ENCODE data around the gene C16orf89.

DNA sequence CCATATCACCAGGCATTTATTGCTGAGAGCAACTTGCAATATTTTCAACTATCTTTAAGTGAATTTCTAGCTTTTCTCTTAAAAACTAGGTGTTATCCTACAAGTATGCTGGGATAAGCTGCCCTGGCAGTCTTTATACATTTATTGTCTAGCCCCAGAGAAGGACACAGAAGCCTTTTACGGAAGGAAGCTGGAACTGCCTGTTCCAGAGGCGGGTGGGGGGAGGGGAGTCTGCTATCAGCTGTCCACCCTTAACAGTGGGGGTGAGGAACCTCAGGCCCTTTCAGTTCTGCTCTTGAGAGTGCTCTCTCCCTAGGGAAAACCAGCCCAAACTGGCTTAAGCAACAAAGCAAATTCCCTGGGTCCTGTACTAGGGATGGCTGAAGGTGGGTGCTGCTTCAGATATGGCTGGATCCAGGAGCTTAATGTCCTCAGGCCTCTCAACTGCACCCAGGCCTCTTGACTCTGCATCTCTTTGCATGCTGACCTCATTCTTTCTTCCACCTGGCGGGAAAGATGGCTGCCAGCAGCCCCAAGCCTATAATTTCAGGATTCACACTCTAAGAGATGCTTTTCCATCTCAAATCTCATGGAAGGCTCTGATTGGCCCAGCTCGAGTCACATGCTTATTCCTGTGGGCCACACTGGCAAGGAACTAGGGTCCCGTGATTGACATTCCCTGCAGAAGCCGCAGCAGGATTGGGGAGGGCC, 48.6 kb downstream of the C16orf89 start:
- no peak for TF ChIP-seq SIN3A (IDR thresholded peaks at IDR 0.05; ENCODE audit: borderline replicate concordance, insufficient read depth, low read length)
- no peak for TF ChIP-seq POLR2AphosphoS5 (IDR thresholded peaks at IDR 0.05; ENCODE audit: low read depth, low read length)
- no peak for TF ChIP-seq TAF1 (IDR thresholded peaks at IDR 0.05; ENCODE audit: borderline replicate concordance, insufficient read depth, low read length)
- TF ChIP-seq, protein P1, sequence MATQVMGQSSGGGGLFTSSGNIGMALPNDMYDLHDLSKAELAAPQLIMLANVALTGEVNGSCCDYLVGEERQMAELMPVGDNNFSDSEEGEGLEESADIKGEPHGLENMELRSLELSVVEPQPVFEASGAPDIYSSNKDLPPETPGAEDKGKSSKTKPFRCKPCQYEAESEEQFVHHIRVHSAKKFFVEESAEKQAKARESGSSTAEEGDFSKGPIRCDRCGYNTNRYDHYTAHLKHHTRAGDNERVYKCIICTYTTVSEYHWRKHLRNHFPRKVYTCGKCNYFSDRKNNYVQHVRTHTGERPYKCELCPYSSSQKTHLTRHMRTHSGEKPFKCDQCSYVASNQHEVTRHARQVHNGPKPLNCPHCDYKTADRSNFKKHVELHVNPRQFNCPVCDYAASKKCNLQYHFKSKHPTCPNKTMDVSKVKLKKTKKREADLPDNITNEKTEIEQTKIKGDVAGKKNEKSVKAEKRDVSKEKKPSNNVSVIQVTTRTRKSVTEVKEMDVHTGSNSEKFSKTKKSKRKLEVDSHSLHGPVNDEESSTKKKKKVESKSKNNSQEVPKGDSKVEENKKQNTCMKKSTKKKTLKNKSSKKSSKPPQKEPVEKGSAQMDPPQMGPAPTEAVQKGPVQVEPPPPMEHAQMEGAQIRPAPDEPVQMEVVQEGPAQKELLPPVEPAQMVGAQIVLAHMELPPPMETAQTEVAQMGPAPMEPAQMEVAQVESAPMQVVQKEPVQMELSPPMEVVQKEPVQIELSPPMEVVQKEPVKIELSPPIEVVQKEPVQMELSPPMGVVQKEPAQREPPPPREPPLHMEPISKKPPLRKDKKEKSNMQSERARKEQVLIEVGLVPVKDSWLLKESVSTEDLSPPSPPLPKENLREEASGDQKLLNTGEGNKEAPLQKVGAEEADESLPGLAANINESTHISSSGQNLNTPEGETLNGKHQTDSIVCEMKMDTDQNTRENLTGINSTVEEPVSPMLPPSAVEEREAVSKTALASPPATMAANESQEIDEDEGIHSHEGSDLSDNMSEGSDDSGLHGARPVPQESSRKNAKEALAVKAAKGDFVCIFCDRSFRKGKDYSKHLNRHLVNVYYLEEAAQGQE (IDR thresholded peaks at IDR 0.05; ENCODE audit: insufficient read depth in 1 of 2, low read depth in 2 of 2, low read length in 2 of 2) = no peak
- no peak for TF ChIP-seq FOXP2 (optimal IDR thresholded peaks at IDR 0.05; ENCODE audit: borderline replicate concordance, extremely low read depth, extremely low read length, insufficient read depth)
